Keratinocyte (primary cell): ENCODE data around the gene ZSWIM6. TPM values are rescaled to one million over a fixed set of nuclear protein-coding genes. Genes with fewer than 3 reads are reported as not detected.

Source experiments
- DNase-seq: peaks from one replicate; pipeline ENCODE4 v3.0.0-alpha.2; 2011; ENCODE audit warnings: low read depth, missing footprints, low spot score
- FAIRE-seq: peaks from 2 replicates; lab custom pipeline; 2011; peaks lifted over from hg19 to GRCh38; lab: Jason Lieb, UNC
- H2AFZ ChIP-seq: 2 replicates; pipeline ENCODE4 v1.6.0; 2012; ENCODE audit warnings: low read length, control low read depth, inconsistent platforms; ENCODE audit not compliant: control insufficient read depth
- H3K27ac ChIP-seq: 2 replicates; pipeline ENCODE4 v1.5.1; 2011; ENCODE audit warnings: low read length; ENCODE audit not compliant: control insufficient read depth, insufficient read depth
- H3K27me3 ChIP-seq: 3 replicates; pipeline ENCODE4 v1.6.0; 2011; ENCODE audit warnings: low read length; ENCODE audit not compliant: control insufficient read depth, insufficient read depth; ENCODE audit errors: extremely low read depth
- H3K36me3 ChIP-seq, 2 experiments: 2 replicates in 1 of 2; 3 replicates in 1 of 2; pipeline ENCODE4 v1.5.1; 2011; ENCODE audit warnings: low read length in 2 of 2, mild to moderate bottlenecking in 1 of 2; ENCODE audit not compliant: control insufficient read depth in 2 of 2, insufficient read depth in 2 of 2; ENCODE audit errors: extremely low read depth in 1 of 2
- H3K4me1 ChIP-seq: 3 replicates; pipeline ENCODE4 v1.5.1; 2011; ENCODE audit warnings: low read length; ENCODE audit not compliant: control insufficient read depth, insufficient read depth; ENCODE audit errors: extremely low read depth
- H3K4me2 ChIP-seq: 3 replicates; pipeline ENCODE4 v1.6.0; 2011; ENCODE audit warnings: low read depth, low read length; ENCODE audit not compliant: control insufficient read depth, insufficient read depth; ENCODE audit errors: extremely low read depth
- H3K4me3 ChIP-seq, 3 experiments: fragments of 200-600 bp in 1 of 3; sonication (generic) in 1 of 3; 2 replicates in 2 of 3; 3 replicates in 1 of 3; pipeline ENCODE4 v1.5.1; 2011 to 2016; ENCODE audit warnings: low read length in 3 of 3, mild to moderate bottlenecking in 3 of 3, control low read depth in 2 of 3, inconsistent platforms in 1 of 3, low read depth in 1 of 3, mixed read lengths in 1 of 3, mixed run types in 1 of 3, moderate library complexity in 1 of 3; ENCODE audit not compliant: control insufficient read depth in 2 of 3, insufficient read depth in 2 of 3; ENCODE audit errors: extremely low read depth in 1 of 3
- H3K79me2 ChIP-seq: 2 replicates; pipeline ENCODE4 v1.6.0; 2012; ENCODE audit warnings: low read length; ENCODE audit not compliant: control insufficient read depth, insufficient read depth
- H3K9ac ChIP-seq: 3 replicates; pipeline ENCODE4 v1.6.0; 2011; ENCODE audit warnings: low read length; ENCODE audit not compliant: control insufficient read depth, insufficient read depth; ENCODE audit errors: extremely low read depth
- H3K9me1 ChIP-seq: 3 replicates; pipeline ENCODE4 v1.6.0; 2011; ENCODE audit warnings: low read length; ENCODE audit not compliant: control insufficient read depth, insufficient read depth; ENCODE audit errors: extremely low read depth
- H3K9me3 ChIP-seq: 2 replicates; pipeline ENCODE4 v1.5.1; 2012; ENCODE audit warnings: low read depth, low read length; ENCODE audit not compliant: control insufficient read depth
- H4K20me1 ChIP-seq: 3 replicates; pipeline ENCODE4 v1.6.0; 2011; ENCODE audit warnings: low read length; ENCODE audit not compliant: control insufficient read depth, insufficient read depth; ENCODE audit errors: extremely low read depth
- CTCF ChIP-seq, 3 experiments: IDR thresholded peaks in 1 of 3; conservative IDR thresholded peaks in 1 of 3; optimal IDR thresholded peaks in 1 of 3; 2 replicates in 2 of 3; 3 replicates in 1 of 3; pipeline versions ENCODE3 to v1.5.1; 2011; ENCODE audit warnings: low read length in 3 of 3, mild to moderate bottlenecking in 3 of 3, moderate library complexity in 2 of 3, control low read depth in 1 of 3, inconsistent platforms in 1 of 3; ENCODE audit not compliant: insufficient read depth in 2 of 3; ENCODE audit errors: extremely low read depth in 1 of 3
- EZH2 ChIP-seq: IDR thresholded peaks from one replicate; pipeline ENCODE4 v1.6.1; 2012; ENCODE audit warnings: inconsistent platforms, mild to moderate bottlenecking, low read length, moderate library complexity
- dilution Hi-C: fragments of 300-500 bp; cut with MboI; formaldehyde crosslinking; loops from one replicate; pipeline ENCODE4 v1.7.0; 2020; ENCODE audit warnings: low sequenced_read_pairs; ENCODE audit not compliant: extremely low pct_ligation_motif_present
- polyA plus RNA-seq, 5 experiments: library from polyadenylated mRNA; depleted of rRNA in 3 of 5; stranded (reverse) in 3 of 5; stranded (forward) in 1 of 5; unstranded in 1 of 5; fragments of >200 nt; gene quantifications; 1 replicate in 1 of 5; 2 replicates in 3 of 5; 3 replicates in 1 of 5; pipeline versions ENCODE4 v1.2.1 to v1.2.3, GENCODE V29; 2011 to 2012; ENCODE audit warnings: missing spikeins in 2 of 5, low read depth in 1 of 5, low replicate concordance in 1 of 5

ZSWIM6 gene
- polyA plus RNA-seq, 1 donor (not counting 4 experiments of a cell fraction or from before 2014, with no cell fraction given): 9.9 TPM

GRCh38 chr5:61570767-61571166 is 238.7 kb downstream of the ZSWIM6 start:
- TF ChIP-seq EZH2 (no peak), CTCF (optimal IDR thresholded peaks at IDR 0.05 in 1 of 3, IDR thresholded peaks at IDR 0.05 in 1 of 3, conservative IDR thresholded peaks at IDR 0.05 in 1 of 3; ENCODE audit: extremely low read depth in 1 of 3, insufficient read depth in 2 of 3, low read length in 3 of 3) (no peak)
- no peaks in the 10 kb centered on the region for H3K36me3 ChIP-seq
- FAIRE-seq: no peak

GRCh38 chr5:61572959-61573358 is 240.9 kb downstream of the ZSWIM6 start:
- H3K36me3 ChIP-seq: no peaks in the 10 kb centered on the region
- no peaks in the 10 kb centered on the region for H3K27me3 ChIP-seq
- H3K4me2 ChIP-seq: no peak overlapping the region
- no peaks in the 10 kb centered on the region for H3K9me1 ChIP-seq
- dilution Hi-C loops: loop anchor here (25.0 kb wide), 1 partner anchor 364 kb away; no protein-coding TSS in a partner anchor
- H3K4me3 ChIP-seq: no peak overlapping the region
- DNase-seq: no peak
- no peaks in the 10 kb centered on the region for H4K20me1 ChIP-seq
- H3K4me1 ChIP-seq: peaks cover 7% of the 10 kb centered on the region
- H3K79me2 ChIP-seq: no peaks in the 10 kb centered on the region
- H3K9me3 ChIP-seq: no peaks in the 10 kb centered on the region
- FAIRE-seq: no peak
- TF ChIP-seq EZH2: no peak
- no peak for TF ChIP-seq CTCF (optimal IDR thresholded peaks at IDR 0.05 in 1 of 3, IDR thresholded peaks at IDR 0.05 in 1 of 3, conservative IDR thresholded peaks at IDR 0.05 in 1 of 3; ENCODE audit: extremely low read depth in 1 of 3, insufficient read depth in 2 of 3, low read length in 3 of 3)
- H3K9ac ChIP-seq: no peak overlapping the region
- H2AFZ ChIP-seq: no peak overlapping the region
- no peak overlapping the region for H3K27ac ChIP-seq

More at GRCh38 chr5:61570767-61571166, 238.7 kb downstream of the ZSWIM6 start:
- Histone ChIP-seq H3K9me3 (no peaks in the 10 kb centered on the region), H2AFZ (no peak overlapping the region), H4K20me1 (no peaks in the 10 kb centered on the region), H3K27ac (no peak overlapping the region), H3K79me2 (no peaks in the 10 kb centered on the region), H3K9ac (no peak overlapping the region), H3K4me2 (no peak overlapping the region), H3K4me3 (no peak overlapping the region), H3K27me3 (no peaks in the 10 kb centered on the region), H3K9me1 (no peaks in the 10 kb centered on the region), H3K4me1 (peaks cover 7% of the 10 kb centered on the region)
- DNase-seq: no peak
- dilution Hi-C loops: loop anchor here (25.0 kb wide), 1 partner anchor 367 kb away; no protein-coding TSS in a partner anchor
